GM23338 (cell line): ENCODE results near the gene KIF17. TPM values are rescaled to one million over a fixed set of nuclear protein-coding genes. Genes with fewer than 3 reads are reported as not detected.
A peak's percentile ranks its signal among the peaks of the same experiment; 100 is the strongest.

Source experiments
- ATAC-seq: fragments of 200-7000 bp; cut with Tn5 transposase; 3 replicates; pipeline ENCODE4 v1.9.1; 2020
- DNase-seq: peaks from one replicate; pipeline ENCODE4 v3.0.0-alpha.2; 2015; ENCODE audit warnings: low spot score
- H2AFZ ChIP-seq: fragments of 200-600 bp; sonication (generic); 2 replicates; pipeline ENCODE4 v1.8.0; 2016; ENCODE audit warnings: antibody characterized with exemption, mild to moderate bottlenecking, moderate library complexity
- H3F3A ChIP-seq: fragments of 200-600 bp; sonication (generic); replicated peaks from 2 replicates; pipeline ENCODE4 v1.8.0; 2017; ENCODE audit warnings: antibody characterized with exemption, mixed run types, low read depth
- H3K27ac ChIP-seq: fragments of 200-600 bp; sonication (generic); 2 replicates; pipeline ENCODE4 v1.6.1; 2016; ENCODE audit warnings: low read depth
- H3K27me3 ChIP-seq: fragments of 200-600 bp; sonication (generic); 2 replicates; pipeline ENCODE4 v1.8.0; 2016; ENCODE audit warnings: mild to moderate bottlenecking, mixed run types, moderate library complexity; ENCODE audit not compliant: insufficient read depth
- H3K36me3 ChIP-seq: fragments of 200-600 bp; sonication (generic); 2 replicates; pipeline ENCODE4 v1.8.0; 2016; ENCODE audit warnings: mild to moderate bottlenecking; ENCODE audit not compliant: insufficient read depth
- H3K4me1 ChIP-seq: fragments of 200-600 bp; sonication (generic); 2 replicates; pipeline ENCODE4 v1.8.0; 2016; ENCODE audit warnings: mild to moderate bottlenecking, moderate library complexity; ENCODE audit not compliant: insufficient read depth
- H3K4me2 ChIP-seq: fragments of 200-600 bp; sonication (generic); 2 replicates; pipeline ENCODE4 v1.7.1; 2017; ENCODE audit warnings: mixed run types
- H3K4me3 ChIP-seq: fragments of 200-600 bp; sonication (generic); 2 replicates; pipeline ENCODE4 v1.6.1; 2016; ENCODE audit warnings: mixed run types
- H3K79me2 ChIP-seq: fragments of 200-600 bp; sonication (generic); replicated peaks from 2 replicates; pipeline ENCODE4 v1.8.0; 2017; ENCODE audit warnings: mild to moderate bottlenecking; ENCODE audit not compliant: insufficient read depth
- H3K9me2 ChIP-seq: fragments of 200-600 bp; sonication (generic); 2 replicates; pipeline ENCODE4 v1.8.0; 2017; ENCODE audit not compliant: insufficient read depth
- H4K20me1 ChIP-seq: fragments of 200-600 bp; sonication (generic); replicated peaks from 2 replicates; pipeline ENCODE4 v1.8.0; 2017; ENCODE audit warnings: mild to moderate bottlenecking; ENCODE audit not compliant: insufficient read depth
- H3K27ac Mint-ChIP-seq: 2 replicates; pipeline ENCODE4 v1.8.0; 2020; ENCODE audit warnings: inconsistent platforms, mild to moderate bottlenecking, moderate library complexity, mixed read lengths
- H3K27me3 Mint-ChIP-seq: 3 replicates; pipeline ENCODE4 v1.8.0; 2022; ENCODE audit warnings: low read depth, mild to moderate bottlenecking, moderate library complexity, mixed read lengths, inconsistent platforms; ENCODE audit not compliant: insufficient read depth, poor library complexity
- H3K36me3 Mint-ChIP-seq: 3 replicates; pipeline ENCODE4 v1.8.0; 2021; ENCODE audit warnings: low read depth, mild to moderate bottlenecking, inconsistent platforms, moderate library complexity, mixed read lengths
- H3K4me1 Mint-ChIP-seq: 3 replicates; pipeline ENCODE4 v1.8.0; 2020; ENCODE audit warnings: mild to moderate bottlenecking, inconsistent platforms, mixed read lengths
- H3K4me3 Mint-ChIP-seq: 3 replicates; pipeline ENCODE4 v1.8.0; 2021; ENCODE audit warnings: moderate library complexity, mild to moderate bottlenecking, inconsistent platforms, mixed read lengths
- H3K9me3 Mint-ChIP-seq: 3 replicates; pipeline ENCODE4 v1.8.0; 2020; ENCODE audit warnings: moderate library complexity, mild to moderate bottlenecking, inconsistent platforms, mixed read lengths
- CREB1 ChIP-seq: fragments of 250-450 bp; sonication (Bioruptor Pico); IDR thresholded peaks from 2 replicates; pipeline ENCODE4 v1.5.0; 2020; ENCODE audit warnings: low read depth, mild to moderate bottlenecking, moderate library complexity
- EZH2phosphoT487 ChIP-seq: fragments of 200-600 bp; sonication (generic); IDR thresholded peaks from one replicate; pipeline ENCODE4 v1.8.1; 2018; ENCODE audit warnings: antibody characterized with exemption; ENCODE audit not compliant: unreplicated experiment
- POLR2AphosphoS5 ChIP-seq: IDR thresholded peaks from 2 replicates; pipeline ENCODE4 v1.6.1; 2016; ENCODE audit warnings: antibody characterized with exemption, low read depth
- STAT1 ChIP-seq: IDR thresholded peaks from one replicate; pipeline ENCODE4 v1.6.1; 2016; ENCODE audit warnings: antibody characterized with exemption; ENCODE audit not compliant: unreplicated experiment
- ZNF114 ChIP-seq: fragments of 250-450 bp; sonication (Bioruptor Pico); IDR thresholded peaks from 2 replicates; pipeline ENCODE4 v1.5.0; 2020; ENCODE audit warnings: mild to moderate bottlenecking, moderate library complexity
- ZNF331 ChIP-seq: fragments of 250-450 bp; sonication (Bioruptor Pico); IDR thresholded peaks from 2 replicates; pipeline ENCODE4 v1.5.0; 2020; ENCODE audit warnings: low read depth, mild to moderate bottlenecking, moderate library complexity
- polyA plus RNA-seq: library from polyadenylated mRNA; unstranded; fragments of >200 nt; fragmentation: Nextera tagmentation; extraction: Ambion mirVana; gene quantifications from 2 replicates; pipeline ENCODE4 v1.2.1, GENCODE V29; 2016
- total RNA-seq: library from RNA; depleted of rRNA; stranded (reverse); fragments of >200 nt; shearing (Covaris generic); gene quantifications from 2 replicates; pipeline ENCODE4 v1.2.3, GENCODE V29; 2014
- TF ChIP-seq, protein P1 (sequence below): fragments of 250-450 bp; sonication (Bioruptor Pico); IDR thresholded peaks from 2 replicates; pipeline ENCODE4 v1.5.0; 2020; ENCODE audit warnings: mild to moderate bottlenecking, moderate library complexity
- TF ChIP-seq, protein P2 (sequence below), 2 experiments: fragments of 200-600 bp in 1 of 2; sonication (generic) in 1 of 2; conservative IDR thresholded peaks; 2 replicates each; pipeline versions ENCODE4 v1.5.1 to v1.6.1; 2016 to 2017; ENCODE audit warnings: antibody characterized with exemption in 2 of 2, low read depth in 2 of 2, mild to moderate bottlenecking in 2 of 2, moderate library complexity in 1 of 2
- TF ChIP-seq, protein P3 (sequence below): IDR thresholded peaks from 2 replicates; pipeline ENCODE4 v1.6.1; 2016; ENCODE audit warnings: antibody characterized with exemption

The KIF17 gene
- total and polyA plus RNA-seq, 2 experiments from 2014 or later: 5.9 to 18.6 TPM

DNA sequence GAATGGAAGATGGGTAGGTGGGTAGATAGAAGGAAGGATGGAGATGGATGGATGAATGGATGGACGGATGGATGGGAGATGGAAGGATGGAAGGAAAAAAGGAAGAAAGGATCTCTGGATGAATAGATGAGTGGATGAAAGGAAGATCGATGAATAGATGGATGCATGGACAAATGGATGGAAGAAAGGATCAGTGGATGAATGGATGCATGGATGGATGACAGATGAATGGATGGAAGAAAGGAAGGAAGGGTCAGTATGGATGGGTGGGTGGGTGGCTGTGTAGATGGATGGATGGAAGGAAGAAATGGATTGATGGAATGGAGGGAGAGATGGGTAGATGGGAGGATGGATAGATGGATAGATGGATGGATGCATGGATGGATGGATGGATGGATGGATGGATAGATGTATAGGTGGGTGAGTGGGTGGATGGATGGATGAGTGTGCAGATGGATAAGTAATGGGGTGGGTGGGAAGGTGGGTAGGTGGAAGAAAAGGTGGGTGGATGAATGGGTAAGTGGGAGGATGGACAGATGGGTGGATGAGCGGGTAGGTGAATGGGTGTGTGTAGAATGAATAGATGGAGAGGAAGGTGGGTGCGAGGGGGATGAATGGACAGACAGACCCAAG, 14.6 kb downstream of the KIF17 start (continued):
- TF ChIP-seq, protein P1, sequence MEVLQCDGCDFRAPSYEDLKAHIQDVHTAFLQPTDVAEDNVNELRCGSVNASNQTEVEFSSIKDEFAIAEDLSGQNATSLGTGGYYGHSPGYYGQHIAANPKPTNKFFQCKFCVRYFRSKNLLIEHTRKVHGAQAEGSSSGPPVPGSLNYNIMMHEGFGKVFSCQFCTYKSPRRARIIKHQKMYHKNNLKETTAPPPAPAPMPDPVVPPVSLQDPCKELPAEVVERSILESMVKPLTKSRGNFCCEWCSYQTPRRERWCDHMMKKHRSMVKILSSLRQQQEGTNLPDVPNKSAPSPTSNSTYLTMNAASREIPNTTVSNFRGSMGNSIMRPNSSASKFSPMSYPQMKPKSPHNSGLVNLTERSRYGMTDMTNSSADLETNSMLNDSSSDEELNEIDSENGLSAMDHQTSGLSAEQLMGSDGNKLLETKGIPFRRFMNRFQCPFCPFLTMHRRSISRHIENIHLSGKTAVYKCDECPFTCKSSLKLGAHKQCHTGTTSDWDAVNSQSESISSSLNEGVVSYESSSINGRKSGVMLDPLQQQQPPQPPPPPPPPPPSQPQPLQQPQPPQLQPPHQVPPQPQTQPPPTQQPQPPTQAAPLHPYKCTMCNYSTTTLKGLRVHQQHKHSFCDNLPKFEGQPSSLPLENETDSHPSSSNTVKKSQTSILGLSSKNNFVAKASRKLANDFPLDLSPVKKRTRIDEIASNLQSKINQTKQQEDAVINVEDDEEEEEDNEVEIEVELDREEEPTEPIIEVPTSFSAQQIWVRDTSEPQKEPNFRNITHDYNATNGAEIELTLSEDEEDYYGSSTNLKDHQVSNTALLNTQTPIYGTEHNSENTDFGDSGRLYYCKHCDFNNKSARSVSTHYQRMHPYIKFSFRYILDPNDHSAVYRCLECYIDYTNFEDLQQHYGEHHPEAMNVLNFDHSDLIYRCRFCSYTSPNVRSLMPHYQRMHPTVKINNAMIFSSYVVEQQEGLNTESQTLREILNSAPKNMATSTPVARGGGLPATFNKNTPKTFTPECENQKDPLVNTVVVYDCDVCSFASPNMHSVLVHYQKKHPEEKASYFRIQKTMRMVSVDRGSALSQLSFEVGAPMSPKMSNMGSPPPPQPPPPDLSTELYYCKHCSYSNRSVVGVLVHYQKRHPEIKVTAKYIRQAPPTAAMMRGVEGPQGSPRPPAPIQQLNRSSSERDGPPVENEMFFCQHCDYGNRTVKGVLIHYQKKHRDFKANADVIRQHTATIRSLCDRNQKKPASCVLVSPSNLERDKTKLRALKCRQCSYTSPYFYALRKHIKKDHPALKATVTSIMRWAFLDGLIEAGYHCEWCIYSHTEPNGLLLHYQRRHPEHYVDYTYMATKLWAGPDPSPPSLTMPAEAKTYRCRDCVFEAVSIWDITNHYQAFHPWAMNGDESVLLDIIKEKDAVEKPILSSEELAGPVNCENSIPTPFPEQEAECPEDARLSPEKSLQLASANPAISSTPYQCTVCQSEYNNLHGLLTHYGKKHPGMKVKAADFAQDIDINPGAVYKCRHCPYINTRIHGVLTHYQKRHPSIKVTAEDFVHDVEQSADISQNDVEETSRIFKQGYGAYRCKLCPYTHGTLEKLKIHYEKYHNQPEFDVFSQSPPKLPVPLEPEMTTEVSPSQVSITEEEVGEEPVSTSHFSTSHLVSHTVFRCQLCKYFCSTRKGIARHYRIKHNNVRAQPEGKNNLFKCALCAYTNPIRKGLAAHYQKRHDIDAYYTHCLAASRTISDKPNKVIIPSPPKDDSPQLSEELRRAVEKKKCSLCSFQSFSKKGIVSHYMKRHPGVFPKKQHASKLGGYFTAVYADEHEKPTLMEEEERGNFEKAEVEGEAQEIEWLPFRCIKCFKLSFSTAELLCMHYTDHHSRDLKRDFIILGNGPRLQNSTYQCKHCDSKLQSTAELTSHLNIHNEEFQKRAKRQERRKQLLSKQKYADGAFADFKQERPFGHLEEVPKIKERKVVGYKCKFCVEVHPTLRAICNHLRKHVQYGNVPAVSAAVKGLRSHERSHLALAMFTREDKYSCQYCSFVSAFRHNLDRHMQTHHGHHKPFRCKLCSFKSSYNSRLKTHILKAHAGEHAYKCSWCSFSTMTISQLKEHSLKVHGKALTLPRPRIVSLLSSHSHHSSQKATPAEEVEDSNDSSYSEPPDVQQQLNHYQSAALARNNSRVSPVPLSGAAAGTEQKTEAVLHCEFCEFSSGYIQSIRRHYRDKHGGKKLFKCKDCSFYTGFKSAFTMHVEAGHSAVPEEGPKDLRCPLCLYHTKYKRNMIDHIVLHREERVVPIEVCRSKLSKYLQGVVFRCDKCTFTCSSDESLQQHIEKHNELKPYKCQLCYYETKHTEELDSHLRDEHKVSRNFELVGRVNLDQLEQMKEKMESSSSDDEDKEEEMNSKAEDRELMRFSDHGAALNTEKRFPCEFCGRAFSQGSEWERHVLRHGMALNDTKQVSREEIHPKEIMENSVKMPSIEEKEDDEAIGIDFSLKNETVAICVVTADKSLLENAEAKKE: no peak
- no peak for TF ChIP-seq CREB1
- no peak for TF ChIP-seq POLR2AphosphoS5
- TF ChIP-seq EZH2phosphoT487: no peak
- no peak for TF ChIP-seq STAT1
- TF ChIP-seq, protein P2, sequence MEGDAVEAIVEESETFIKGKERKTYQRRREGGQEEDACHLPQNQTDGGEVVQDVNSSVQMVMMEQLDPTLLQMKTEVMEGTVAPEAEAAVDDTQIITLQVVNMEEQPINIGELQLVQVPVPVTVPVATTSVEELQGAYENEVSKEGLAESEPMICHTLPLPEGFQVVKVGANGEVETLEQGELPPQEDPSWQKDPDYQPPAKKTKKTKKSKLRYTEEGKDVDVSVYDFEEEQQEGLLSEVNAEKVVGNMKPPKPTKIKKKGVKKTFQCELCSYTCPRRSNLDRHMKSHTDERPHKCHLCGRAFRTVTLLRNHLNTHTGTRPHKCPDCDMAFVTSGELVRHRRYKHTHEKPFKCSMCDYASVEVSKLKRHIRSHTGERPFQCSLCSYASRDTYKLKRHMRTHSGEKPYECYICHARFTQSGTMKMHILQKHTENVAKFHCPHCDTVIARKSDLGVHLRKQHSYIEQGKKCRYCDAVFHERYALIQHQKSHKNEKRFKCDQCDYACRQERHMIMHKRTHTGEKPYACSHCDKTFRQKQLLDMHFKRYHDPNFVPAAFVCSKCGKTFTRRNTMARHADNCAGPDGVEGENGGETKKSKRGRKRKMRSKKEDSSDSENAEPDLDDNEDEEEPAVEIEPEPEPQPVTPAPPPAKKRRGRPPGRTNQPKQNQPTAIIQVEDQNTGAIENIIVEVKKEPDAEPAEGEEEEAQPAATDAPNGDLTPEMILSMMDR (conservative IDR thresholded peaks at IDR 0.05; ENCODE audit: low read depth in 2 of 2): no peak
- TF ChIP-seq ZNF331 (CRISPR knock-in tag): no peak

DNA sequence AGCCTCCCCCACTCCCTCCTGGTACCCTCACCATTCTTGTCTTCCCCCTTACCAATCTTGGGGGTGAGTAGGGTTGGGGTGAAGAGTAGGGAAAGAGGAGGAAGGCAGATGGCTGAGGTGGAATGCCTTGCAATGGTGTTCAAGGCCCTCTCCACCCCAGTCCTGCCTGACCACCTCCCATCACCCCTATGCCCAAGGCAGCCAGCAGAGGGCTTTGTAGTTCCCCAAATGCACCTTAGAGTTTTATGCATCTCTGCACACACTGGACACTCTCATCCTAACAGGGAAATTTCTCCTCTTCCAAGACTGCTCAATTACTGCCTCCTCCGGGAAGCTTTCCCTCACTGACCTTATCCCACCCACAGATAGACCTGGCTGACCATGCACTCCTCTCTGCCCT, 15.4 kb downstream of the KIF17 start:
- H3K27me3 Mint-ChIP-seq: peaks cover 3% of the 10 kb centered on the region
- peaks cover 3% of the 10 kb centered on the region; the same call in 1 of the 2 replicates for H3K4me1 ChIP-seq
- H3K36me3 Mint-ChIP-seq: peaks cover 13% of the 10 kb centered on the region
- TF ChIP-seq, protein P3, sequence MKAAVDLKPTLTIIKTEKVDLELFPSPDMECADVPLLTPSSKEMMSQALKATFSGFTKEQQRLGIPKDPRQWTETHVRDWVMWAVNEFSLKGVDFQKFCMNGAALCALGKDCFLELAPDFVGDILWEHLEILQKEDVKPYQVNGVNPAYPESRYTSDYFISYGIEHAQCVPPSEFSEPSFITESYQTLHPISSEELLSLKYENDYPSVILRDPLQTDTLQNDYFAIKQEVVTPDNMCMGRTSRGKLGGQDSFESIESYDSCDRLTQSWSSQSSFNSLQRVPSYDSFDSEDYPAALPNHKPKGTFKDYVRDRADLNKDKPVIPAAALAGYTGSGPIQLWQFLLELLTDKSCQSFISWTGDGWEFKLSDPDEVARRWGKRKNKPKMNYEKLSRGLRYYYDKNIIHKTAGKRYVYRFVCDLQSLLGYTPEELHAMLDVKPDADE: no peak
- TF ChIP-seq, protein P2 (conservative IDR thresholded peaks at IDR 0.05; ENCODE audit: low read depth in 2 of 2): peak in 1 of 2 experiments; percentile 40; a peak in 3 of 4 replicates
- TF ChIP-seq ZNF114 (CRISPR knock-in tag): no peak
- H3F3A ChIP-seq: no peaks in the 10 kb centered on the region
- no peaks in the 10 kb centered on the region; the same call in 1 of the 2 replicates for H4K20me1 ChIP-seq
- no peak overlapping the region for H2AFZ ChIP-seq
- peaks cover under 1% of the 10 kb centered on the region; the same call in 2 of the 3 replicates for H3K4me1 Mint-ChIP-seq
- no peaks in the 10 kb centered on the region for H3K79me2 ChIP-seq
- no peaks in the 10 kb centered on the region for H3K36me3 ChIP-seq
- DNase-seq (no peak), ATAC-seq (peak; percentile 22; the same call in 2 of the 3 replicates)
- no peaks in the 10 kb centered on the region for H3K27me3 ChIP-seq
- peaks cover 2% of the 10 kb centered on the region; the same call in 1 of the 3 replicates for H3K9me3 Mint-ChIP-seq
- H3K27ac Mint-ChIP-seq: no peak overlapping the region
- H3K27ac ChIP-seq: no peak overlapping the region
- H3K4me3 Mint-ChIP-seq: no peak overlapping the region
- H3K4me2 ChIP-seq: no peak overlapping the region
- no peaks in the 10 kb centered on the region for H3K9me2 ChIP-seq
- H3K4me3 ChIP-seq: no peak overlapping the region
